HEK293 (cell line): Measurements from ENCODE around the gene PSTK.

ENCODE experiments used
- CTCF ChIA-PET: fragments of 350-600 bp; formaldehyde crosslinking; extraction: SDS; loops from one replicate; lab custom pipeline; 2021; ENCODE audit warnings: antibody characterized with exemption; lab: Yijun Ruan, JAX
- POLR2A ChIA-PET: fragments of 300-600 bp; formaldehyde crosslinking; extraction: SDS; loops from one replicate; lab custom pipeline; 2020; ENCODE audit warnings: antibody characterized with exemption, inconsistent platforms; lab: Yijun Ruan, JAX
- H3K27ac ChIP-seq: fragments of 200-500 bp; sonication (Bioruptor generic); 2 replicates; pipeline ENCODE4 v1.5.1; 2014; ENCODE audit warnings: low read depth, low read length, control low read depth, inconsistent platforms; ENCODE audit errors: extremely low read depth
- H3K36me3 ChIP-seq, 2 experiments: fragments of 200-500 bp in 1 of 2; sonication (Bioruptor generic) in 1 of 2; 1 replicate in 1 of 2; 2 replicates in 1 of 2; pipeline ENCODE4 v1.5.1; 2014 to 2017; ENCODE audit warnings: inconsistent platforms in 2 of 2, low read length in 2 of 2; ENCODE audit not compliant: control insufficient read depth in 2 of 2, insufficient read depth in 1 of 2
- H3K4me1 ChIP-seq: fragments of 200-500 bp; sonication (Bioruptor generic); 2 replicates; pipeline ENCODE4 v1.5.1; 2014; ENCODE audit warnings: mild to moderate bottlenecking, low read length, inconsistent platforms; ENCODE audit not compliant: control insufficient read depth, insufficient read depth
- H3K4me3 ChIP-seq: 2 replicates; pipeline ENCODE4 v1.5.1; 2011; ENCODE audit warnings: low read depth, mild to moderate bottlenecking, control low read depth, low read length, moderate library complexity
- H3K9me3 ChIP-seq: fragments of 200-500 bp; sonication (Bioruptor generic); 2 replicates; pipeline ENCODE4 v1.5.1; 2014; ENCODE audit warnings: low read depth, low read length, inconsistent platforms; ENCODE audit not compliant: control insufficient read depth, insufficient read depth
- HOXD13 ChIP-seq: sonication (generic); formaldehyde crosslinking; IDR thresholded peaks from 2 replicates; pipeline ENCODE4 v1.8.0; 2022; ENCODE audit warnings: missing genetic modification reagents, borderline replicate concordance
- IKZF3 ChIP-seq: fragments of 450-650 bp; IDR thresholded peaks from 2 replicates; pipeline ENCODE4 v1.5.0; 2018; ENCODE audit warnings: missing biosample characterization, mild to moderate bottlenecking, missing genetic modification characterization, moderate library complexity
- KLF10 ChIP-seq: fragments of 450-650 bp; IDR thresholded peaks from 2 replicates; pipeline ENCODE4 v1.5.1; 2018; ENCODE audit warnings: missing biosample characterization, mild to moderate bottlenecking, missing genetic modification characterization
- MYNN ChIP-seq: fragments of 450-650 bp; formaldehyde crosslinking; IDR thresholded peaks from 2 replicates; pipeline ENCODE4 v1.5.1; 2016; ENCODE audit warnings: missing biosample characterization, missing genetic modification characterization, borderline replicate concordance
- SCRT1 ChIP-seq: fragments of 450-650 bp; formaldehyde crosslinking; IDR thresholded peaks from 2 replicates; pipeline ENCODE4 v1.5.1; 2016; ENCODE audit warnings: missing biosample characterization, missing genetic modification characterization, borderline replicate concordance
- SCRT2 ChIP-seq: fragments of 450-650 bp; formaldehyde crosslinking; IDR thresholded peaks from 2 replicates; pipeline ENCODE4 v1.5.1; 2016; ENCODE audit warnings: missing biosample characterization, missing genetic modification characterization
- TCF7L2 ChIP-seq: IDR thresholded peaks from 2 replicates; pipeline ENCODE4 v1.6.1; 2011; ENCODE audit warnings: low read depth, mild to moderate bottlenecking, inconsistent platforms, low read length, moderate library complexity, borderline replicate concordance
- ZBTB21 ChIP-seq: fragments of 450-650 bp; formaldehyde crosslinking; IDR thresholded peaks from 2 replicates; pipeline ENCODE4 v1.5.1; 2017; ENCODE audit warnings: missing biosample characterization, missing genetic modification characterization
- ZBTB48 ChIP-seq: fragments of 450-650 bp; formaldehyde crosslinking; IDR thresholded peaks from 2 replicates; pipeline ENCODE4 v1.5.1; 2016; ENCODE audit warnings: missing biosample characterization, missing genetic modification characterization
- ZNF169 ChIP-seq: fragments of 450-650 bp; formaldehyde crosslinking; IDR thresholded peaks from 2 replicates; pipeline ENCODE4 v1.5.1; 2016; ENCODE audit warnings: missing biosample characterization, missing genetic modification characterization
- ZNF2 ChIP-seq: fragments of 450-650 bp; formaldehyde crosslinking; IDR thresholded peaks from 2 replicates; pipeline ENCODE4 v1.5.1; 2016; ENCODE audit warnings: missing biosample characterization, missing genetic modification characterization
- ZNF23 ChIP-seq: fragments of 450-650 bp; formaldehyde crosslinking; IDR thresholded peaks from 2 replicates; pipeline ENCODE4 v1.5.1; 2016; ENCODE audit warnings: missing biosample characterization, missing genetic modification characterization, borderline replicate concordance
- ZNF341 ChIP-seq: fragments of 450-650 bp; formaldehyde crosslinking; IDR thresholded peaks from 2 replicates; pipeline ENCODE4; 2016; ENCODE audit warnings: low read depth, missing biosample characterization, missing genetic modification characterization
- ZNF514 ChIP-seq: fragments of 450-650 bp; formaldehyde crosslinking; IDR thresholded peaks from 2 replicates; pipeline ENCODE4 v1.5.1; 2016; ENCODE audit warnings: missing biosample characterization, missing genetic modification characterization
- ZNF548 ChIP-seq: fragments of 450-650 bp; formaldehyde crosslinking; IDR thresholded peaks from 2 replicates; pipeline ENCODE4 v1.5.1; 2016; ENCODE audit warnings: missing biosample characterization, missing genetic modification characterization
- ZNF558 ChIP-seq: fragments of 450-650 bp; formaldehyde crosslinking; IDR thresholded peaks from 2 replicates; pipeline ENCODE4 v1.5.1; 2016; ENCODE audit warnings: missing biosample characterization, missing genetic modification characterization
- ZNF623 ChIP-seq: fragments of 450-650 bp; formaldehyde crosslinking; IDR thresholded peaks from 2 replicates; pipeline ENCODE4 v1.5.1; 2016; ENCODE audit warnings: missing biosample characterization, missing genetic modification characterization
- ZNF701 ChIP-seq: fragments of 450-650 bp; formaldehyde crosslinking; IDR thresholded peaks from 2 replicates; pipeline ENCODE4 v1.5.1; 2016; ENCODE audit warnings: missing biosample characterization, missing genetic modification characterization
- TF ChIP-seq, protein P1 (sequence below): fragments of 450-650 bp; formaldehyde crosslinking; IDR thresholded peaks from 2 replicates; pipeline ENCODE4 v1.5.1; 2017; ENCODE audit warnings: missing biosample characterization, missing genetic modification characterization
- TF ChIP-seq, protein P2 (sequence below): fragments of 450-650 bp; formaldehyde crosslinking; IDR thresholded peaks from 2 replicates; pipeline ENCODE4 v1.5.1; 2016; ENCODE audit warnings: missing biosample characterization, missing genetic modification characterization
- TF ChIP-seq, protein P3 (sequence below): fragments of 450-650 bp; formaldehyde crosslinking; IDR thresholded peaks from 2 replicates; pipeline ENCODE4 v1.5.1; 2017; ENCODE audit warnings: missing biosample characterization, missing genetic modification characterization
- TF ChIP-seq, protein P4 (sequence below): fragments of 450-650 bp; formaldehyde crosslinking; IDR thresholded peaks from 2 replicates; pipeline ENCODE4 v1.5.1; 2016; ENCODE audit warnings: missing biosample characterization, missing genetic modification characterization
- TF ChIP-seq, protein P5 (sequence below): fragments of 450-650 bp; formaldehyde crosslinking; IDR thresholded peaks from 2 replicates; pipeline ENCODE4; 2016; ENCODE audit warnings: missing biosample characterization, missing genetic modification characterization
- TF ChIP-seq, protein P6 (sequence below): fragments of 450-650 bp; formaldehyde crosslinking; IDR thresholded peaks from 2 replicates; pipeline ENCODE4 v1.5.1; 2016; ENCODE audit warnings: missing biosample characterization, missing genetic modification characterization

The PSTK gene

DNA sequence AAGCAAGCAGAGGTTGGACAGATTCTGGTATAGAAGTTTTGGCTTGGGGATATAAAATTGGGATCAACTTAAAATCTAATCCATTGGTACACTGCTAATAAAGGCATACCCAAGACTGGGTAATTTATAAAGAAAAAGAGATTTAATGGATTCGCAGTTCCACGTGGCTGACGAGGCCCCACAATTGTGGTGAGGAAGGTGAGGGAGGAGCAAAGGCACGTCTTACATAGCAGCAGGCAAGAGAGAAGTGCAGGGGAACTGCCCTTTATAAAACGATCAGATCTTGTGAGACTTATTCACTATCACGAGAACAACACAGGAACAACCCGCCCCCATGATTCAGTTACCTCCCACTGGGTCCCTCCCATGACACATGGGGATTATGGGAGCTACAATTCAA, 38.3 kb downstream of the PSTK start (continued):
- TF ChIP-seq MYNN, result no peak
- no peak for TF ChIP-seq ZBTB48 (tag by site-specific recombination)
- TF ChIP-seq, protein P1, sequence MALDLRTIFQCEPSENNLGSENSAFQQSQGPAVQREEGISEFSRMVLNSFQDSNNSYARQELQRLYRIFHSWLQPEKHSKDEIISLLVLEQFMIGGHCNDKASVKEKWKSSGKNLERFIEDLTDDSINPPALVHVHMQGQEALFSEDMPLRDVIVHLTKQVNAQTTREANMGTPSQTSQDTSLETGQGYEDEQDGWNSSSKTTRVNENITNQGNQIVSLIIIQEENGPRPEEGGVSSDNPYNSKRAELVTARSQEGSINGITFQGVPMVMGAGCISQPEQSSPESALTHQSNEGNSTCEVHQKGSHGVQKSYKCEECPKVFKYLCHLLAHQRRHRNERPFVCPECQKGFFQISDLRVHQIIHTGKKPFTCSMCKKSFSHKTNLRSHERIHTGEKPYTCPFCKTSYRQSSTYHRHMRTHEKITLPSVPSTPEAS, result no peak
- TF ChIP-seq ZNF2, result no peak
- no peak for TF ChIP-seq HOXD13 (CRISPR knock-in tag)
- TF ChIP-seq, protein P2, sequence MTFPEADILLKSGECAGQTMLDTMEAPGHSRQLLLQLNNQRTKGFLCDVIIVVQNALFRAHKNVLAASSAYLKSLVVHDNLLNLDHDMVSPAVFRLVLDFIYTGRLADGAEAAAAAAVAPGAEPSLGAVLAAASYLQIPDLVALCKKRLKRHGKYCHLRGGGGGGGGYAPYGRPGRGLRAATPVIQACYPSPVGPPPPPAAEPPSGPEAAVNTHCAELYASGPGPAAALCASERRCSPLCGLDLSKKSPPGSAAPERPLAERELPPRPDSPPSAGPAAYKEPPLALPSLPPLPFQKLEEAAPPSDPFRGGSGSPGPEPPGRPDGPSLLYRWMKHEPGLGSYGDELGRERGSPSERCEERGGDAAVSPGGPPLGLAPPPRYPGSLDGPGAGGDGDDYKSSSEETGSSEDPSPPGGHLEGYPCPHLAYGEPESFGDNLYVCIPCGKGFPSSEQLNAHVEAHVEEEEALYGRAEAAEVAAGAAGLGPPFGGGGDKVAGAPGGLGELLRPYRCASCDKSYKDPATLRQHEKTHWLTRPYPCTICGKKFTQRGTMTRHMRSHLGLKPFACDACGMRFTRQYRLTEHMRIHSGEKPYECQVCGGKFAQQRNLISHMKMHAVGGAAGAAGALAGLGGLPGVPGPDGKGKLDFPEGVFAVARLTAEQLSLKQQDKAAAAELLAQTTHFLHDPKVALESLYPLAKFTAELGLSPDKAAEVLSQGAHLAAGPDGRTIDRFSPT (tag by site-specific recombination), result no peak
- no peak for TF ChIP-seq ZNF23 (tag by site-specific recombination)
- TF ChIP-seq, protein P3, sequence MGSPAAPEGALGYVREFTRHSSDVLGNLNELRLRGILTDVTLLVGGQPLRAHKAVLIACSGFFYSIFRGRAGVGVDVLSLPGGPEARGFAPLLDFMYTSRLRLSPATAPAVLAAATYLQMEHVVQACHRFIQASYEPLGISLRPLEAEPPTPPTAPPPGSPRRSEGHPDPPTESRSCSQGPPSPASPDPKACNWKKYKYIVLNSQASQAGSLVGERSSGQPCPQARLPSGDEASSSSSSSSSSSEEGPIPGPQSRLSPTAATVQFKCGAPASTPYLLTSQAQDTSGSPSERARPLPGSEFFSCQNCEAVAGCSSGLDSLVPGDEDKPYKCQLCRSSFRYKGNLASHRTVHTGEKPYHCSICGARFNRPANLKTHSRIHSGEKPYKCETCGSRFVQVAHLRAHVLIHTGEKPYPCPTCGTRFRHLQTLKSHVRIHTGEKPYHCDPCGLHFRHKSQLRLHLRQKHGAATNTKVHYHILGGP (tag by site-specific recombination), result no peak
- TF ChIP-seq ZNF341 (tag by site-specific recombination), result no peak
- TF ChIP-seq ZNF623 (tag by site-specific recombination), result no peak
- TF ChIP-seq ZNF514 (tag by site-specific recombination), result no peak
- TF ChIP-seq, all 188 proteins: peak for 0

DNA sequence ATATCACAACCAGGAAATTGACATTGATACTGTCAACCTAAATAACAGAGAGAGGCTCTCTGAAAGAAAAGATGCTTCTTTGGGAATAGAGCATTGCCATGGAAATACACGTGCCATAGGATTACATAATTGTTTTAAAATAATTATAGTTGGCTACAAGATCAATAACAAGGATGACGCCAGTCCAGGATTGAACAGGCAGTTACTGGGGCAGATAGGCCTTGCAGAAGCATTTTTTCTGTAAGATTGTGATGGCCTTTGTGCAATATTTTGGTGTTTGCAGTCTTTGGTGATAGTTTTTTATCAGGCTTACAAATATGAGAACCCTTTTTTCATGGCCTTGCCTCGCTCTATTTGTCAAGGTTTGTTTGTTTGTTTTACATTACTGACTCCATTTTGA, 39.1 kb downstream of the PSTK start:
- ChIA-PET CTCF (interaction anchor here (0.6 to 2.2 kb wide), 5 partner anchors 8 to 537 kb away, joined by 3 to 6 read pairs (median 3); no protein-coding TSS in a partner anchor), POLR2A (no interaction called here)
- no peak for TF ChIP-seq ZBTB21
- no peak for TF ChIP-seq ZNF701 (tag by site-specific recombination)
- no peak for TF ChIP-seq KLF10 (tag by site-specific recombination)
- TF ChIP-seq TCF7L2, result no peak
- TF ChIP-seq, protein P4, sequence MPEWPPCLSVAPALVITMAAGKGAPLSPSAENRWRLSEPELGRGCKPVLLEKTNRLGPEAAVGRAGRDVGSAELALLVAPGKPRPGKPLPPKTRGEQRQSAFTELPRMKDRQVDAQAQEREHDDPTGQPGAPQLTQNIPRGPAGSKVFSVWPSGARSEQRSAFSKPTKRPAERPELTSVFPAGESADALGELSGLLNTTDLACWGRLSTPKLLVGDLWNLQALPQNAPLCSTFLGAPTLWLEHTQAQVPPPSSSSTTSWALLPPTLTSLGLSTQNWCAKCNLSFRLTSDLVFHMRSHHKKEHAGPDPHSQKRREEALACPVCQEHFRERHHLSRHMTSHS (tag by site-specific recombination), result no peak
- TF ChIP-seq ZNF558 (tag by site-specific recombination), result no peak
- no peak for TF ChIP-seq IKZF3 (tag by site-specific recombination)
- H3K27ac ChIP-seq, result no peak overlapping the region
- no peaks in the 10 kb centered on the region for H3K36me3 ChIP-seq
- H3K4me1 ChIP-seq, result peaks cover 4% of the 10 kb centered on the region
- H3K9me3 ChIP-seq, result no peaks in the 10 kb centered on the region
- no peak overlapping the region for H3K4me3 ChIP-seq

DNA sequence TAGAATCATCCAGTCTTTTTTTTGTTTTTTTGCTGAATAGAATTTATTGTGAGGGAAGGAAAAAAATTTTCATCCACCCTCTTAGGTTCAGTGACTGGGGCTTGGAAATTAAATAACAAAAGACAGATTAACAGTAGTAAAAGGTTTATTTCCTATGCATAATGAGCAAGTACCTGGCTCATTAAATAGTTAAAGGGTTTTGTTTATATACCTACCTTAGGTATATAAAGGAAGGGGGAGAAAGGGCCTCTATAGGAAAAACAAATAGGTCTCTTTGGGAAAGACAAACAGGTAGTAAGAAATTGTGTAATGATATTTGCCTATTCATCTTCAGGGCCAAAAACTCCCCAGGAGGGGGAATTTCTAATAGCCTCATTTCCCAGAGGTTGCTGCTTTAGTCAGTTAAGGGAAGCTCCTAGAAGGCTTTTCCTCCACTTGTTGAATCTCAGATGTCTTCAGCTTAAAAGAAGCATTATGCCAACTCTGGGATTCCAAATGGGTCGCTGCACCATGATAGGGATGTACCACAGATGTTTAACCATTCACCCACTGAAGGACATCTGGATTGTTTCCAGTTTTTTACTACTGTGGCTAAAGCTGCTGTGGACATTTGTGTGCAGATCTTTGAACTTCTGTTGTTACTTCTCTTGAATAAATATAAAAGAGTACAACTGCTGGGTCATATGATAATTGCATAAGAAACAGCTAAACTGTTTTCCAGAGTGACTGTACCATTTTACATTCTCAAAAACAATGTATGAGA, 39.9 kb downstream of the PSTK start:
- H3K36me3 ChIP-seq, result no peaks in the 10 kb centered on the region
- POLR2A ChIA-PET, result no interaction called here
- no peak overlapping the region for H3K27ac ChIP-seq
- H3K4me1 ChIP-seq, result peaks cover 4% of the 10 kb centered on the region
- CTCF ChIA-PET, result interaction anchor here (0.6 to 2.2 kb wide), 7 partner anchors 9 to 562 kb away, joined by 3 to 17 read pairs (median 4); no protein-coding TSS in a partner anchor
- H3K9me3 ChIP-seq, result no peaks in the 10 kb centered on the region
- H3K4me3 ChIP-seq, result no peak overlapping the region
- TF ChIP-seq ZNF169 (tag by site-specific recombination) (no peak), ZNF548 (tag by site-specific recombination) (no peak), SCRT1 (tag by site-specific recombination) (peak; percentile 66; the same call in 1 of the 2 replicates), SCRT2 (peak; percentile 70)
- TF ChIP-seq, protein P5, sequence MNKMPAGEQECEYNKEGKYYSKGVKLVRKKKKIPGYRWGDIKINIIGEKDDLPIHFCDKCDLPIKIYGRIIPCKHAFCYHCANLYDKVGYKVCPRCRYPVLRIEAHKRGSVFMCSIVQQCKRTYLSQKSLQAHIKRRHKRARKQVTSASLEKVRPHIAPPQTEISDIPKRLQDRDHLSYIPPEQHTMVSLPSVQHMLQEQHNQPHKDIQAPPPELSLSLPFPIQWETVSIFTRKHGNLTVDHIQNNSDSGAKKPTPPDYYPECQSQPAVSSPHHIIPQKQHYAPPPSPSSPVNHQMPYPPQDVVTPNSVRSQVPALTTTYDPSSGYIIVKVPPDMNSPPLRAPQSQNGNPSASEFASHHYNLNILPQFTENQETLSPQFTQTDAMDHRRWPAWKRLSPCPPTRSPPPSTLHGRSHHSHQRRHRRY (tag by site-specific recombination), result no peak
- TF ChIP-seq, protein P6, sequence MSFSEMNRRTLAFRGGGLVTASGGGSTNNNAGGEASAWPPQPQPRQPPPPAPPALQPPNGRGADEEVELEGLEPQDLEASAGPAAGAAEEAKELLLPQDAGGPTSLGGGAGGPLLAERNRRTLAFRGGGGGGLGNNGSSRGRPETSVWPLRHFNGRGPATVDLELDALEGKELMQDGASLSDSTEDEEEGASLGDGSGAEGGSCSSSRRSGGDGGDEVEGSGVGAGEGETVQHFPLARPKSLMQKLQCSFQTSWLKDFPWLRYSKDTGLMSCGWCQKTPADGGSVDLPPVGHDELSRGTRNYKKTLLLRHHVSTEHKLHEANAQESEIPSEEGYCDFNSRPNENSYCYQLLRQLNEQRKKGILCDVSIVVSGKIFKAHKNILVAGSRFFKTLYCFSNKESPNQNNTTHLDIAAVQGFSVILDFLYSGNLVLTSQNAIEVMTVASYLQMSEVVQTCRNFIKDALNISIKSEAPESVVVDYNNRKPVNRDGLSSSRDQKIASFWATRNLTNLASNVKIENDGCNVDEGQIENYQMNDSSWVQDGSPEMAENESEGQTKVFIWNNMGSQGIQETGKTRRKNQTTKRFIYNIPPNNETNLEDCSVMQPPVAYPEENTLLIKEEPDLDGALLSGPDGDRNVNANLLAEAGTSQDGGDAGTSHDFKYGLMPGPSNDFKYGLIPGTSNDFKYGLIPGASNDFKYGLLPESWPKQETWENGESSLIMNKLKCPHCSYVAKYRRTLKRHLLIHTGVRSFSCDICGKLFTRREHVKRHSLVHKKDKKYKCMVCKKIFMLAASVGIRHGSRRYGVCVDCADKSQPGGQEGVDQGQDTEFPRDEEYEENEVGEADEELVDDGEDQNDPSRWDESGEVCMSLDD (tag by site-specific recombination), result no peak
